Amygdala (tissue), 56 donors: Measurements from ENCODE around the gene TOX3.

Experiments used
- DNase-seq, 56 donors: peaks; one replicate each; lab custom pipeline; 2025; lab: John Stamatoyannopoulos, UW

The TOX3 gene

DNA sequence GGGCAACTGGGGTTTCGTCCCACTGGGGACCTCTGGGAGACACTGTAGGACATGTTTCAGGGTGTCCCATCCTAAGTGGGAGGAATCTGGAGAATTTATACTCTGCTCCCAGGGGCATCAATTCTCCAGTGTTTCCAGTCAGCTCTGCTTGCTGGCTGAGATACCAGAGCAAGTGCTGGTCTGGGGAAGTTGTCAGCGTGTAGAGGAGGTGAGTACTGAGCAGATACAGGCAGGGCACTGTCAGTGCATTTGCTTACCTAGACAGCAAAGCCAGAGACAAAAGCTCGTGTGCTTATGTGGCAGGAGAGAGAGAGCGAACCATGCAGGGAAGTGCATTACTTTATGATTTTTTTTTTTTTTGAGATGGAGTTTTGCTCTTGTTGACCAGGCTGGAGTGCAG, 20.2 kb upstream of the TOX3 start:
- DNase-seq, result no peak

GRCh38 chr16:52563767-52564611, 17.0 kb upstream of the TOX3 start:
- DNase-seq, result no peak

- no peak for DNase-seq
Observed at GRCh38 chr16:52562770-52563169, 15.8 kb upstream of the TOX3 start.

DNA sequence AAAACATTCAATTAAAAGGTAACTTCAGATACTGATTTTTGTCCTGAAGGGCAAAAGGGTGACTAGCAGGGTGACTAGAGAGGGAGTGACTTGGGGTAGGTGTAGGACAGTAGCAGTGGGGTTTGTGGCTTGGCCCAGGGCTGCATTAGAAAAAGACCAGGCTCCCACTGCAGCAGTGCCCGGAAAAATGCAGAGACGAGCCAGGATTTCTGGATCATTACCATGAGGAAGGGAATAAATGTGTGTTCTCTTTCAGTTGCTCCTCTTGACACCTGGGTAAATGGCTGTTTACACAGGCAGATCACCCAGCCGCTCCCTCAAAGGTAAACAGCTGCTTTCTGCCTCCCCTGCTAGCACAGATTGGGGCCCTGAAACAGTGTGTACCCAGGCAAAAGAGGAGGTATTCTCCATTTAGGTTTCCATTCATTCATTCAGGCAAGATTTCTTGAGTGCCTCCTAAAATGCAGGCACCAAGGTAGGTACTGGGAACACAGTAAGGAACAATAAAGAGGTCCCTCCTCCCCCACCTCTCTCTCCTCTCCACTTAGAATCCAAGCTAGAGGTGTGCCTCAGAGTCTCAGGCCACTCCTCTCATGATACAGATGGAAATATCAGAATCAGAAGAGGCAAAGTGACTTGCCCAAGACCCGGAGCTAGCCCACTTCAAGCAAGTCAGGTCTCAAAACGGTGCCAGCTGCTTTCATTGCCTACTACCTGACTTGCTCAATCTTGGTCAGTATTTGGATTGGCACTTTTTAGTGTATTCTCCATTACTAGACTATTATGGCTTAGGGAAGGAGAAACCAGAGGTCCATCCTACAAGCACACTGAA, 15.2 kb upstream of the TOX3 start:
- DNase-seq, result no peak

DNA sequence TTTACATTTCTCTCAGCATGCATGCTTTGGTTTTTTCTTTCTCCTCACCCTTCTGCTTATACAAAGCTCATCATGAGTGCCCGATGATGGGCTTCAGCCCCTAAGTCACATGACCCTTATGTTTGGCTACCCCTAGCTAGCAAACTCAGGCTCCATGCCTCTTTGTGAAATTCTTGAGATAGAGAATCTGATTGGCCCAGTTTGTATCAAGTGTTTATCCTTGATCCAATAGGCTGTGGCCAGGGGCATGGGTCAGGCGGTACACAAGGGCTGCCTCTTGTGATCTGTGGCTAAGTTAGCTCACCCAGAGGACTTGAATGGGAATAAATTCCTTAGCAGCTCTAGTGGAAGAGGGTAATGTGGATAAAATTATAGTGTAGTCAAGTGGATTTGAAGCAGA, 11.5 kb upstream of the TOX3 start:
- no peak for DNase-seq

GRCh38 chr16:52557236-52557635, 10.3 kb upstream of the TOX3 start:
- no peak for DNase-seq

GRCh38 chr16:52556083-52556482, 9.1 kb upstream of the TOX3 start:
- no peak for DNase-seq

DNA sequence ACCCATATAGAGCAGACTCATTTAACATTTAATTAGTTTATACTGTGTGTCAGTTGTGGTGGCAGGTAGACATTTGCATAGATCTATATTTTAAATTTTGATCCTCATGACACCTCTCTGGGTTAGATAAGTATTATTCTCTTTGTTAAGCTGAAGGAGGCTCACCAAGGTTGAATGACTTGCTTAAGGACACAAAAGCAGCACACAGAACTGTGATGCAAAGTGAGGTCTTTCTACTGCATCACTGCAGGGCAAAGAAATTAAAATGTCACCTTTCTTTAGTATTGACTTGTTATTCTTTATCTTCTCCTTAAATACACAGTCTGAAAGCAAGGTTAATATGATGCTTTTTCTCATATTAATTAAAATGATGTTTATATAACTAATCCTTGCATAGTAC, 8.6 kb upstream of the TOX3 start:
- no peak for DNase-seq

DNA sequence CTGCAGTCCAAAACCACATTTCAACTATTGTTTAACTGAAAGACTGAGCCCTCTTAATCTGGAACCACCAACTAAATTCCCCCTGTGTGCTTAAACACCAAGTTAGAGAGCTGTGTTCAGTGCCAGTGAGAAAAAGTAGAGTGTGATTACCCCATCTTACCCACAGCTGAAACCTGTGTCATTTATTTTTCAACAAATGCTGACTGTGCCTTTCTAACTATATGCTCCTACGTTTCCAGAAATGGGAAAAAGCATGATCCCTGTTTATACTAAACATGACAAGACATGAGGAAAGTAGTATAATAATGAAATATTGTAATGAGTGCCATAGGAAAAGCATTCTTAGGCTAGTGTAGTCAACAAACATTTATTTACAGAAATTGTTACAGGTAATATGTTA, 7.4 kb upstream of the TOX3 start:
- no peak for DNase-seq

- no peak for DNase-seq
Observed at GRCh38 chr16:52553322-52553721, 6.4 kb upstream of the TOX3 start.

DNA sequence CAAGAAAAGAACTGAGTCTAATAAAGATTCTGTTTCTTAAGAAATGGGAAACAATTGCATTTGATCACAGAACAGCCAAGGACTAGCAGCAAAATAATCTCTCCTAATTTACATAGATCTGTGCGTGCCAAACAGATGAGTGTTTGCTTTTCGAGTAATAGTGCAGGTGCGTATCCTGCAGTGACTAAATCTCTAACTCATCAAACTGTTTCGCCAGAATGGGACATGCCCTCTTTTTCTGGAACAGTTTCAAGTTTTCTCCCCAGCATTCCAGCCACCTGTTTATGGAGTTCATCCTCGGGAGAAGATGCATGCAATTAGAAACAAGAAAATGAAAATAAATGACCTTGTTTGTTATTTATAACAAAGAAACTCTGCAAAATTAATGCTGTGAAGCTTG, 5.7 kb upstream of the TOX3 start:
- DNase-seq, result no peak

- DNase-seq, result peak in 1 of 56 donors; percentile 3
Observed at GRCh38 chr16:52549011-52549692, 2.2 kb upstream of the TOX3 start.

DNA sequence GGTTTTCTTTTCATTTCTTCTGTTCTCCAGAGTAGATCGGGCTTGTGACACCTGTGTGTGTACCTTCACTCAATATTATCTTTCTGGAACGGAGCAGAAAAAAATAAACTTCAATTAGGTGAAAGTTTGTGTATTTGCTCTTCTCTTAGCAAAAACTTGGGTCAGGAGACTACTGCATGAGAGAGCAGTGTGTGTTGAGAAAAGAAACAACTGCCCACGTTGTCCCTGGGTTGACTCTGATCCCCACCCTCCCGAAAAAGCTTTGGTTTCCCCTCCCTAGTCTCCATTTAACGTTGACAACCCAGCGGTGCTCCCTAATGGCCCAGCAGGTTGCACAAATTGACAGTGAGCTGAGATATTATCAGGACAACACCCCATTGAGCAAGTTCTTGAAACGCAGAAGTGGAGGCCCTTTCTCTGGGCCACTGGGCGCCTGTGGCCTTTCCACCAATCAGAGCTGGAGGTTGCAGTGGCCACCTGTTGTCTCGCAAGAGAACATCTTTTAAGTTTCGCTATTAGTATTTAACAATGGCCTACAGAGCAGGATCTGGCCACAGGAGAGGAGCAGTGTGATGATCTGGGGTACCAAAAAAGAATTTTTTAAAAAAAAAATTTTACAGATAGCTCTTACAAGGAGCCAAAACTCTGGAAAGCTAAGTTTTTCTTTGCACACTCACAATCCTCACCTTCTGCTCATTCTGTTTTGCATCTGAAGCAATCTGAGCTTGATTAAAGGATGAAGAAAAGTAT, 1.5 kb upstream of the TOX3 start:
- no peak for DNase-seq

DNA sequence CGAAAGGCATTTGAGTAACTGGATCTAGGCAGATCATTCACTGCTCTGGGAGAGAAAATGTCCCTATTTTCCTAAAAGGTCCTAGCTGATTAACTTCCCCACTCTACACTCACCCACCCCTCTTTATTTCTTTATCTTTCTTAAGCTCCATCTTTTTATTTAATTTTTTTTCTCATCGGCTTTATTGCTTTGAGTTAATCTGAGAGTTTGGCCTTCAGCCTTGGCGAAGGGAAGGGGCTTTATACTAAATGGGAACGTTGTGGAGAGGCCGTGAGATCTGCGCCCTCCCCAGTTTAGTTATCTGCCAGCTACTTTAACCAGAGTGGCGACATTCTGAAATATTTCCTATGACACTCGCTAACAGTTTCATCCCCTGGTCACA, 882 bp upstream of the TOX3 start:
- DNase-seq, result no peak

DNA sequence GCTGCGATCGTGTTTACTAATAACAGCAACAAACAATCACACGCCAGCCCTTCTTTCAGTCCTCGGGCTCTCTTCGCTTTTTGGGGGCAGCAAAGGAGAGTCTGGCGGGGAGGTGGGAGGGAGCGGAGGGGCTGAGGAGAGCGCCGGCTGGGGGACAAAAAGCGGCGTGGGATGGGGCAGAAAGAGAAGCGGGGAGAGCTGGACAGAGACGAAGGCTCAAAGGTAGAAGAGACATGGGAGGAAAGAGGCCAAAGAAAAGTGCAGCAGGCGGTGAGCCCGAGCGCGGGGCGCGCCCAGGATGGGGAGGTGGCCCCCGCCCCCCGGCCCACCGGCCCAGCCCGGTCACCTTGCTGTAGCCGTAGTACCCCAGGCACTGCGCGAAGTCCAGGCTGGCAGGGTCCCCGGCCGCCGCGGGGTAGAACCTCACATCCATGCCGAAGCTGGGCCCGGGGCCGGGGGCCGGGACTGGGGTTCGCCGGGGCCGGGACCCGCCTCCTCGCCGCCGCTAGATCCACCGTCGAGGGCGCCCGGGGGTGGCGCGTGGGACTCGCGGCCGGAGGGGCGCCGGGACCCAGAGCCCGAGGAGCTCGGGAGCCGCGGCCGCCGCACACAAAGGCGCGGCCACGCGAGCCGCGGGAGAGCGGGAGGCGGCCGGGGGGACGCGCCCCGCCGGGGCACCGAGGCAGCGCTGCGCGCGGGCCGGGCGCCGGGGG, 496 bp downstream of the TOX3 start:
- DNase-seq, result peak in 2 of 56 donors; percentile 5 to 18

DNA sequence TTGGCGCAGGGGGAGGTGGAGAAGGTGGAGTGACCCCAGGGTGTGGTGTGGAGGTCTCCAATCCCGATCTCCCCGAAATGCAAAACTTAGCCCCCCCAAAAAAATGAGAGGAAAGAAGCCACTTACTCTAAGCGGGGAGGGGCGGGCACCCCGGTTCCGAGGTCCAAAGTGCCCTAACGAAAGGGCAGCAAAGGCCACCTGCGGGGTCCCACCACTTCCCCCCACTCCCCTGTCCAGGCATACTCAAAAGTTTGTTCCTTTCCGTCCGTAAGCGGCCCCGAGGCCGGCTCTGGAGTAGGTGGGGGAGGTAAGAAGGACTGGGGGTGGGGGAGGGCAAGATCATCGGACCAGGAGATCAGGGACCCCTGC, 1.1 kb downstream of the TOX3 start:
- DNase-seq, result peak in 3 of 56 donors; percentile 2 to 35 (median 8)

GRCh38 chr16:52545222-52545897, 1.6 kb downstream of the TOX3 start:
- peak in 4 of 56 donors; percentile 6 to 23 (median 8) for DNase-seq

DNA sequence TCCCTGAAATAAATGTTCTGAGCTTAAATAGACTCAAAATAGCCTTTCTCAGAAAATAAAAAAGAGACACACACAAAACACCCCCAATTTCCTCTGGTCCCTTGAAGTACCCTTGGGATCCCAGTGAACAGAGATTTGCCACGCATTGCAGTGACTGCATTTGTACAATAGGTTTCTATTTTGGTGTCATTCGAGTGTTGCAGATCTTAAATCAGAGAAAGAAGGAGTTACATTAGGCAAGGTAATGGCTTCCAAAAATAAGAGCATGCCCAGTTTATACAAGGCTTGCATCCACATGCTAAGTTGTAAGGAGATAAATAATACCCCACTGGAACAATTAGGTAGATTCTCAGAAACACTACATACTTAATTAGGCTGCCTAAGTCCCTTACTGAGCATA, 2.2 kb downstream of the TOX3 start:
- DNase-seq, result peak in 1 of 56 donors; percentile 1

DNA sequence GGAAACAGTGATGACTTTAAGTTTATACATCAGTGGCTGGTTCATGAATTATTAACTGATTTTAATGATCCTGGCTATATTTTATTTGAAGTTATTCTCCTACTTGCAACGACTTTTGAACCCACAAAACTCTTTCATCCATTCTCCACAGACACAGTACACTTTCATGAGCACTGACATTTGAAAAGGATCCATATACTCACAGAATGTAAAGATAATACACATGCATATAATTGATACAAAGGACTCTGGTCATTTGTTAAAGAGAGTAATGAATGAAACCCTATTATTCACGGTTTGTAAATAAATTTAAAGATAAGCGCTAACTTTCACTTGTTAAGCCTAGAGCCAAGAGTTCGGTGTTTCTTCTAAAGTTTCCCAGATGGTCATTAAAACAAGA, 3.3 kb downstream of the TOX3 start:
- DNase-seq, result no peak
